ENCODE measurements around the gene PDE4C.

PDE4C gene

DNA sequence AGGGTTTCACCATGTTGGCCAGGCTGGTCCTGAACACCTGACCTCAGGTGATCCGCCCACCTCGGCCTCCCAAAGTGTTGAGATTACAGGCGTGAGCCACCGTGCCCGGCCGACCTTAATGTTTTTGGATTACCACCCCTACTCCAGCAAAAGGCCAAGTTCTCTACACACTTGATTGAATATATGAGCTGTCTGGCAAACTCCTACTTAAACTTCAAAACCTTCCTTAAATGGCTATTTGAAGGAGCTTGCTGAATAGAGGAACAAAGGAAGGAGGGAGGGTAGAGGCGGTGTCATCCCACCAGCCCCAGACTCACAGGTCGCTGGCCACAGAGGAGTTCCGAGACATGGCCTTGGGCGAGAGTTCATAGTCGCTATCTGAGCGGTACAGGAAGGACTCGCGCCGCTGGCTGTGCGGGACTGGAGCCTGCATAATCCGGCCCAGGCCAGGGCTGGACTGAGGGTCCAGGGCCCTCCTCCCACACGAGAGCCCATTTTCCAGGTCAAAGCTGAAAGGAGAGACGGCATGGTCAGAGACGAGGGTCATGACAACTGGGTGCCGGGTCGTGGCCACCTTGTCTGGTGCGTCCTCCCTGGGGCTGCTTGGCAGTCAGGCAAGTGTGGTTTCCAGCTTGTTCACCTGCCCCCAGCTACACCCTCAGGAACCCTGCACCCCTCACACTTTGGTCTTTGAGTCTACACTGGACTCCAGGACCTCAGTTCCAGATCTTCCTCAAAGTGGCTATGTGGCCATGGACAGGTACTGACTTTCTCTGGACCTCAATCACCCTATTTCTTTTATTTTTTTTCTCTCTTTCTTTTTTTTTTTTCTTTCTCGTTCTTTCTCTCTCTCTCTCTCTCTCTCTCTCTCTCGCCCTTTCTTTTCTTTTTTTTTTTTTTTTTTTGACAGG is 4.2 kb downstream of the PDE4C start:
- TF ChIP-seq, protein P1, sequence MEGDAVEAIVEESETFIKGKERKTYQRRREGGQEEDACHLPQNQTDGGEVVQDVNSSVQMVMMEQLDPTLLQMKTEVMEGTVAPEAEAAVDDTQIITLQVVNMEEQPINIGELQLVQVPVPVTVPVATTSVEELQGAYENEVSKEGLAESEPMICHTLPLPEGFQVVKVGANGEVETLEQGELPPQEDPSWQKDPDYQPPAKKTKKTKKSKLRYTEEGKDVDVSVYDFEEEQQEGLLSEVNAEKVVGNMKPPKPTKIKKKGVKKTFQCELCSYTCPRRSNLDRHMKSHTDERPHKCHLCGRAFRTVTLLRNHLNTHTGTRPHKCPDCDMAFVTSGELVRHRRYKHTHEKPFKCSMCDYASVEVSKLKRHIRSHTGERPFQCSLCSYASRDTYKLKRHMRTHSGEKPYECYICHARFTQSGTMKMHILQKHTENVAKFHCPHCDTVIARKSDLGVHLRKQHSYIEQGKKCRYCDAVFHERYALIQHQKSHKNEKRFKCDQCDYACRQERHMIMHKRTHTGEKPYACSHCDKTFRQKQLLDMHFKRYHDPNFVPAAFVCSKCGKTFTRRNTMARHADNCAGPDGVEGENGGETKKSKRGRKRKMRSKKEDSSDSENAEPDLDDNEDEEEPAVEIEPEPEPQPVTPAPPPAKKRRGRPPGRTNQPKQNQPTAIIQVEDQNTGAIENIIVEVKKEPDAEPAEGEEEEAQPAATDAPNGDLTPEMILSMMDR (IDR thresholded peaks at IDR 0.05; ENCODE audit: insufficient read depth, low read depth, low read length, missing control alignments): no peak
- H3K4me3 ChIP-seq (ENCODE audit: low read length): no peak overlapping the region
- DNase-seq (ENCODE audit: low read depth): no peak

DNA sequence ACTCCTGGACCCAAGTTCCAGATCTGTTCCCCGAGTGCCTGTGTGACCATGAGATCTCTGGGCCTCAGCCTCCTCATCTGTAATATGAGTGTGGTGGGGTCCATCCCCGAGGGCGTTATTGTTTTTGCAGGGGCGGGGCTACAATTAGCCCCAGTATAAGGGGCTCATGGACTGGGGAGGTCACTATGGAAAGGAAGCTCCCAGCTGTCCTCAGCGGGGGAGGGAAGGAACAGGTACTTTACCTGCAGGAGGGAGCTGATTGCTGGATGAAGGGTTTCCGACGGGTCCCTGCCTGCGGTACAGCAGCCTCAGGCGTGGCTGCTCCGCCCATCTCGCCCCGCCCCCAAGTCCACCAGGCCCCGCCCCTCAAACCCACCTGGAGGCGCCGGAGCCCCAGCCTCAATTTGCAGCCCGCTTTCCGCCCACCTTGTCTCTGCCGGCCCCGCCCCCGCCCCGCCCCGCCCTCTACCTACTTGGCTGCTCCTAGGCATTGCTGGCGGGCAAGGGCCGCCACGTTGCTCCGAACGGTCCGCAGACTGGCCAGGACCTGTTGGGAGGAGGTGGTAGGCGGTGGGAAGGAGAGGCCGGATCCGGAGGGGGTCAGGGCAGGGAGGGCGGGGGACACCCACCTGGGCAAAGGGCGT is 5.5 kb downstream of the PDE4C start:
- no peak overlapping the region for H3K4me3 ChIP-seq (ENCODE audit: low read length)
- TF ChIP-seq, protein P1 (IDR thresholded peaks at IDR 0.05; ENCODE audit: insufficient read depth, low read depth, low read length, missing control alignments): no peak
- no peak for DNase-seq (ENCODE audit: low read depth)

DNA sequence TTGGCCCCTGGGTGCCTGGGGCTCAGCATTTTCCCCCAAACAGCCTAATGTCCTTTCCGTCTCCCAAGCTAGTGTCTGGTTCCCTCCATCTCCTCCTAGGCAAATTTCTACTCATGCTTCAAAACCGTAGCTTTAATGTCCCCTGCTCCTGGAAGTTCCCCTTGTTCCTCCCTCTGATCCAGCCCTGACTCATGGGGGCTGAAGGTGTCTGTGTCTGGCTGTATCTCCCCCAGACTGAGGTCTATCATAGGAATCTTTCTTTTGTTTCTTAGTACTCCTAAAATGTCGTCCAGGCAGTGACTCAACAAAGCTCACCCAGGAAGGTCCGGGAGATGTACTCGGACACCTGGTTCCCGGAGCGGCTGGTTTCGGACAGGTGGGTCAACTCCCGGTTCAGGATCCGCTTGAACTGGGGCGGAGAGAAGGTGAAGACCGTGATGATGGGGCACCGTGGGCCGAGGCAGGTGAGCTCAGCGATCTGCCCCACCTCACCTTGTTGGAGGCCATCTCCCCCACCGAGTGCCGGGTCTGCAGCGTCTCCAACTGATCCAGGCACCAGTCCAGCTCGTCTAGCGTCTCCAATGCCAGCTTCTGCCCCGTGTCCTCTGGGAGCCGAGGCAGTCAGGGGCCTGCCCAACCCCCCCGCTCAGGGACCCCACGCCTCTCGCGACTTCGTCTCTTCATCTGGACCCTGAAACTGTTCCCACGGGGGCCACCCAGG is 6.2 kb downstream of the PDE4C start:
- TF ChIP-seq, protein P1 (IDR thresholded peaks at IDR 0.05; ENCODE audit: insufficient read depth, low read depth, low read length, missing control alignments): no peak
- no peak for DNase-seq (ENCODE audit: low read depth)
- no peak overlapping the region for H3K4me3 ChIP-seq (ENCODE audit: low read length)

DNA sequence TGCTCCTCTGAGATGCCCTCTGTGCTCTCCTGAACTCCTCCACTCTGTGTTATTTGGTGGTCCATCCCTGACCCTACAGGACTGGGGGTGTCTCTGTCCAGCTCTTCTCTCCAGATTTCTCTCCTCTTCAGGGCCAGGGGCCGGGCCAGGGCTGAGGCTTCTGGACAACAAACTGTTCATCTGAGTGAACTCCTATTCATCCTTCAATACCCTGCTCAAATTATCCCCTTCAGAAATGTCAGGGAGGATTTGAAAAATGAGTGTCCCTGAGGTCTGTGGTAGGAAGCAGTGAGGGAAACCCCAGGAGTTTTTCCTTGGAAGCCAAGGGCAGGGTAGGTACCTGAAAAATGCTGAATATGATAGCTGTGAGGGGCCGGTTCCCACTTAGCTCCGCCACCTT is 7.6 kb downstream of the PDE4C start:
- TF ChIP-seq, protein P1 (IDR thresholded peaks at IDR 0.05; ENCODE audit: insufficient read depth, low read depth, low read length, missing control alignments): no peak
- no peak for DNase-seq (ENCODE audit: low read depth)
- no peak overlapping the region for H3K4me3 ChIP-seq (ENCODE audit: low read length)

DNA sequence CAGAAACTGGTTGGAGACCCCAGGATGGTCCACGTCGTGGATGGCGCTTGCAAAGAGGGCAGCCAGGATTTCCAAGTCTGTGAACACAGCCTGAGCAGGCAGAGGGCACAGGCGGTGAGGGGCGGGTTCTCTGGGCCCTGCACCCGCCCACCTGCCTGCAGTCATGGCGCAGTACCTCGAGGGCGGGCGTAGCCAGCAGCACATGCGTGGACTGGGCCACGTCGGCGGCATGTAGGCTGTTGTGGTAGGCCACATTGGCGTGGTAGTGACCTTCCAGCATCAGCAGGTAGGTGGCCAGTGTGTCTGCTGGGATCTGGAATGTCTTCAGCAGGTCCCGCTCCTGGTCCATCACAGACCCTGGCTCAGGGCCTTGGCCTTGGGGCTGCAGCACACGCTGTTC is 8.1 kb downstream of the PDE4C start:
- no peak overlapping the region for H3K4me3 ChIP-seq (ENCODE audit: low read length)
- no peak for DNase-seq (ENCODE audit: low read depth)
- TF ChIP-seq, protein P1 (IDR thresholded peaks at IDR 0.05; ENCODE audit: insufficient read depth, low read depth, low read length, missing control alignments): no peak

DNA sequence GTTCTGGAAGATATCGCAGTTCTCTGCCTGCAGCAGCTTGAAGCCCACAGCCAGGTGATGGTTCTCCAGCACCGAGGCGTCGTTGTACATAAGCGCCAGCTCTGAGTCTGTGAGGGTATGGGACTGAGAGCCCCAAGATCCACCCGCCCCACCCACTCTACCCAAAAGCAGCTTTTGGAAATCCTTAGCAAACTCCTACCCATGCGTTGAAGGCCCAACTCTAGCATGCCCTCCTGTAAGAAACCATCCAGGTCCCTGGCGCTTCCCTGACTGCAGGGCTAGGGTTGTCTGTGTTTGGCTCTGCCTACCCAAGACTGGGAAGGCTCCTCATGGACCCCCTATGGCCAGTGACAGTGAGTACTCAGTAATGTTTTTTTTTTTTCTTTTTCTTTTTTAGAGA is 9.4 kb downstream of the PDE4C start:
- no peak for DNase-seq (ENCODE audit: low read depth)
- TF ChIP-seq, protein P1 (IDR thresholded peaks at IDR 0.05; ENCODE audit: insufficient read depth, low read depth, low read length, missing control alignments): no peak
- no peak overlapping the region for H3K4me3 ChIP-seq (ENCODE audit: low read length)
